ENCODE measurements around the gene ZMYND15. TPM values are rescaled to one million over a fixed set of nuclear protein-coding genes. Genes with fewer than 3 reads are reported as not detected.

ZMYND15 gene
- total RNA-seq, result 0.34 and 1.2 TPM in 2 replicates

DNA sequence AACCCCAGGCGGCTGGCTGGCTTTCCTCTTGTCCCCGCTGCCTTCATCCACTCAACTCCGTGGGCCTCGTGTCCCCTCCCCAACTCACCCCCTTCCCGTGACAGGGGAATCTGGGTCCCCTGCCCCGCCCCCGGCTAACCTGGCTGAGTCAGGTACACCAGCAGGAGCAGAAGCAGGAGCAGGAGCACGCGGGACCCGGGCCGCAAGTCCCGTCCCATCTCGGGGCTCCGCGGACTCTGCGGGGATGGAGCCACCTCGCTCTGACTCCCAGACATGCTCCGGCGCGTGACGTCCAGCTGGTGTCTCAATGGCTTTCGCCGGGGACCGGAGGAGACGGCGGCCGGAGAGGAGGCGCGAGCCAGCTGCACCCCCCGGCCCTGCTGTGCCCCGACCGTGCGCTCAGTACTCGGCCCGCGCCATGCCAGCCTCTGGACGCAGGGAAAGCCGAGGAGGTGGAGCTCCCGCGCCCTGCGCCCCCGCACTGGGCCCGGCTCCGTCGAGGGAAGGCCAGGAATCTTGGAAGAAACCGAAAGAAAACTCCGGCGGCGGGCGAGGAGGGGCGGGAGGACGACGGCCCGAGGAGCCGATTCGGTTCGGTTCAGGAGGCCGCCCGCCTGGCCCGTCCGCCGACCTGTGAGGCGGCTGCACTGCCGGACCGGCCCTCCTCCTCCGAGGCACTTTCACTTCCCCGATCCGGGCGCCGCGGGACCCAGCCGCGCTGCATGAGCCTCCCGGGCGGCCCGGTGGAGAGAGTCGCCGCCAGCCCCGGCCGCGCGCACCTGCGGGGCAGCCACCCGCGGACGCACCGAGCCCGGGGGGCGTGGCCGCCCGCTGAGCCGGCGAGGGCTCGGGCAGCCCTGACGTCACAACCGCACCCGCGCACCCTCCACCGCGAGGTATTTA, at the start of gene ZMYND15, which contains the start of gene CXCL16:
Gene ZMYND15 (plus strand): TSS at position 712 of the 903 bp plus-strand sequence. CDS start 716 bp downstream, outside the sequence.
Gene CXCL16 (minus strand): TSS at position 807 of the 903 bp plus-strand sequence. CDS start 589 bp downstream, at position 218.

DNA sequence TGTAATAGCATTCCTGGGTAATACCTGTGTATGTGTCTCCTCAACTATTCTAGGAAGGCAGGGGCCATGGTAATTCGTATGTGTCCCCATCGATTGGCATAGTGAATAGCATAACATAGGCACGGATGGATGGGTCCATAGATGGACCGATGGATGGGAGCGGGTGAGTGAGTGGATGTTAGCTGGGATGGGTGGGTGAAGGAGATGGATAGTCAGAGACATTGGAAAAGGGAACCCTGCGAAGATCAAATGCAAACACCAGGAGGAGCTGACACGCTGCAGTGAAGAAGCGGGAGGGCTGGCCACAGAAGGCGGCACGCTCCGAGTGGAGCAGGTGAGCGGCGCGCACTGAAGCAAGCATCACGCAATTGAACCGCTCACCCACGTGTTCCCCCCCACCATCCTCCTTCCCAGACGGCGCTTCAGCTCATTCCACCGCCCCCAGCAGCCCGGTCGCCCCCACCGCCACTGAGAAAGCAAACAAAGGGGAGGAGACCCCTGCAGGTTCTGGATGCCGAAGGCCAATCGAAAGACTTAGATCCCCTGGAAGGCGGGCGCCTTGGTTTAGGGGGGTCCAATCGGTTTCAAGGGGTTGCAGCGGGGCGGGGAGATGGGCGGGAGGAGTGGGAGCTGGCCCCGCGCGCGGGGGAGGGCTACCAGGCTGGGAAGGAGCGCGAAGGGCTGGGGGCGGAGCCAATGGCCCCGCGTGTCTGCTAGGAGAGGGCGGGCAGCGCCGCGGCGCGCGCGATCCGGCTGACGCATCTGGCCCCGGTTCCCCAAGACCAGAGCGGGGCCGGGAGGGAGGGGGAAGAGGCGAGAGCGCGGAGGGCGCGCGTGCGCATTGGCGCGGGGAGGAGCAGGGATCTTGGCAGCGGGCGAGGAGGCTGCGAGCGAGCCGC, 29.6 kb upstream of the ZMYND15 start, which contains the start of gene ARRB2:
Gene ARRB2 (plus strand): TSS at position 839 of the 899 bp plus-strand sequence. CDS start 90 bp downstream, outside the sequence.

GRCh38 chr17:4771519-4772234, 32.0 kb downstream of the ZMYND15 start, which contains the start of gene TM4SF5:
TM4SF5 (plus strand) TSS chr17:4771886; CDS start chr17:4771923, 37 bp downstream.

DNA sequence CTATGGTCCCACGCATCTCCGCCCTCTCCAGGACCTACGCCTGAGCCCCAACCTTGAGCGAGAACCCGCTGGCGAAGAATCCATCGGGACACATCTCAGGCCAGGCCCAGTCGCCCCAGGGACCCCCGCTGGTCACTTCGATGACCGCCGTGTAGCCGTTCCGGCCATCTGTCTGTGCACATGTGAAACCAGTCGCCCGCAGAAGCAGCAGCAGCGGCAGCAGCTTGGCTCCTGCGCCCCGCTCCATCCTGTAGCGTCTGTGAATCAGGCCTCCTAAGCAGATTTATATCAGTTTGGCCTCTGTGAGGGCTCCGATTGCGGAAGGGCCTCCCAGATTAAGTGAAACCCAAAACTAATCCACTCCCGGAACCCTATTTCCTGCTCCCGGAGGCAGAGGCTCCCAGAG, 46.5 kb downstream of the ZMYND15 start, which contains the start of gene VMO1:
Gene VMO1 (minus strand): TSS at position 259 of the 406 bp plus-strand sequence. CDS start 12 bp downstream, at position 247.

GRCh38 chr17:4788807-4789700, 49.4 kb downstream of the ZMYND15 start, which contains the start of gene GLTPD2:
GLTPD2 (plus strand) TSS chr17:4788964; CDS start chr17:4789012, 48 bp downstream.

Other genes with a start within 250 kb of the ZMYND15 start
- gene SPNS2, start 241.0 kb upstream of the ZMYND15 start, total RNA-seq, result 3.2 and 14.7 TPM in 2 replicates
- 90.2 and 103 TPM in 2 replicates for gene MYBBP1A, start 184.4 kb upstream of the ZMYND15 start, total RNA-seq
- gene GGT6, start 179.3 kb upstream of the ZMYND15 start, total RNA-seq, result 4.4 and 4.5 TPM in 2 replicates
- not detected in 2 replicates for gene SMTNL2, start 155.3 kb upstream of the ZMYND15 start, total RNA-seq
- 0.07 TPM in 1 of 2 replicates, not detected in the other for gene ALOX15, start 98.2 kb upstream of the ZMYND15 start, total RNA-seq
- gene PELP1, start 35.7 kb upstream of the ZMYND15 start, total RNA-seq, result 22.6 and 41.9 TPM in 2 replicates
- gene ARRB2, start 29.2 kb upstream of the ZMYND15 start, total RNA-seq, result 5.8 and 5.9 TPM in 2 replicates
- 8.0 and 10.3 TPM in 2 replicates for gene MED11, start 8.4 kb upstream of the ZMYND15 start, total RNA-seq
- 23.2 and 37.5 TPM in 2 replicates for gene CXCL16, start 95 bp downstream of the ZMYND15 start, total RNA-seq
- not detected in 2 replicates for gene TM4SF5, start 32.1 kb downstream of the ZMYND15 start, total RNA-seq
- gene VMO1, start 46.5 kb downstream of the ZMYND15 start, total RNA-seq, result 0.68 and 1.00 TPM in 2 replicates
- gene GLTPD2, start 49.1 kb downstream of the ZMYND15 start, total RNA-seq, result not detected in 2 replicates
- 83.6 and 122 TPM in 2 replicates for gene PSMB6, start 56.3 kb downstream of the ZMYND15 start, total RNA-seq
- gene PLD2, start 67.3 kb downstream of the ZMYND15 start, total RNA-seq, result 29.0 and 38.2 TPM in 2 replicates
- 76.9 and 223 TPM in 2 replicates for gene MINK1, start 93.5 kb downstream of the ZMYND15 start, total RNA-seq
- gene C17orf107, start 159.7 kb downstream of the ZMYND15 start, total RNA-seq, result 3.1 and 4.4 TPM in 2 replicates
- gene CHRNE, start 163.3 kb downstream of the ZMYND15 start, total RNA-seq, result 0.21 TPM in 1 of 2 replicates, not detected in the other
- not detected in 2 replicates for gene GP1BA, start 192.4 kb downstream of the ZMYND15 start, total RNA-seq
- gene SLC25A11, start 200.2 kb downstream of the ZMYND15 start, total RNA-seq, result 49.2 and 54.0 TPM in 2 replicates
- 23.9 and 35.8 TPM in 2 replicates for gene RNF167, start 200.4 kb downstream of the ZMYND15 start, total RNA-seq
- gene PFN1, start 208.7 kb downstream of the ZMYND15 start, total RNA-seq, result 416 and 612 TPM in 2 replicates
- gene ENO3, start 211.3 kb downstream of the ZMYND15 start, total RNA-seq, result 1.4 and 1.9 TPM in 2 replicates
- 42.6 and 48.9 TPM in 2 replicates for gene SPAG7, start 228.0 kb downstream of the ZMYND15 start, total RNA-seq
- 7.9 and 15.8 TPM in 2 replicates for gene CAMTA2, start 247.8 kb downstream of the ZMYND15 start, total RNA-seq

All from nasal cavity respiratory epithelium epithelial cell of viscerocranial mucosa (primary cell).